ENCODE measurements around the gene RAB3B. TPM values are rescaled to one million over a fixed set of nuclear protein-coding genes. Genes with fewer than 3 reads are reported as not detected.

The RAB3B gene
- total and polyA plus RNA-seq, 9 of the 15 experiments (the other 6 are each of a cell fraction or from before 2014, with no cell fraction given), result 0.07 to 0.47 (median 0.27) TPM

DNA sequence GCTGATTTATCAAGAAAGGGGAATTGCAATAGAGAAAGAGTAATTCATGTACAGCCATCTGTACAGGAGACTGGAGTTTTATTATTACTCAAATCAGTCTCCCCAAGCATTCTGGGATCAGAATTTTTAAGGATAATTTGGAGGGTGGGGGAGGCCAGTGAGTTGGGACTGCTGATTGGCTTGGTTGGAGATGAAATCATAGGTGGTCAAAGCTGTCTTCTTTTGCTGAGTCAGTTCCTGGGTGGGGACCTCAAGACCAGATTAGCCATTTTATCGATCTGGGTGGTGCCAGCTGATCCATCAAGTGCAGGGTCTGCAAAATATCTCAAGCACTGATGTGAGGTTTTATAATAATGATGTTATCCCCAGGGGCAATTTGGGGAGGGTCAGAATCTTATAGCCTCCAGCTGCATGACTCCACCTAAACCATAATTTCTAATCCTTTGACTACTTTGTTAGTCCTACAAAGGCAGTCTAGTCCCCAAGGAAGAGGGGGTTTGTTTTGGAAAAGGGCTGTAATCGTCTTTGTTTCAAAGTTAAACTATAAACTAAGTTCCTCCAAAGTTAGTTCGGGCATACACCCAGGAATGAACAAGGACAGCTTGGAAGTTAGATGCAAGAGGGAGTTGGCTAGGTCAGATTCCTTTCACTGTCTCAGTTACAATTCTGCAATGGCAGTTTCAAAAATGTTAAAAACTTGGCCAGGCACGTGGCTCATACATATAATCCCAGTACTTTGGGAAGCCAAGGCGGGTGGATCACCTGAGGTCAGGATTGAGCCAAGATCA lies 16.9 kb upstream of the RAB3B start:
- ChIA-PET POLR2A (interaction anchor here (1.0 kb wide), 1 partner anchor 14 kb away, joined by 3 read pairs; no protein-coding TSS in a partner anchor), CTCF (ENCODE audit: low intra/inter-chr PET ratio) (no interaction called here)
- Histone ChIP-seq H2AFZ (ENCODE audit: low read depth, low read length) (peak overlapping the region; percentile 64), H3K27me3 (ENCODE audit: control insufficient read depth in 2 of 2, insufficient read depth in 2 of 2, low read length in 2 of 2) (no peaks in the 10 kb centered on the region), H3K36me3 (ENCODE audit: control insufficient read depth, insufficient read depth, low read length) (no peaks in the 10 kb centered on the region), H3K9ac (ENCODE audit: insufficient read depth in 1 of 2, low read depth in 2 of 2, low read length in 2 of 2) (no peak overlapping the region), H3K4me2 (ENCODE audit: insufficient read depth, low read length) (peak overlapping the region; percentile 9; the same call in 1 of the 2 replicates), H3K9me3 (replicated peaks; ENCODE audit: control insufficient read depth, insufficient read depth, low read depth, low read length) (no peaks in the 10 kb centered on the region), H3K4me3 (no peak overlapping the region), H3K9me1 (ENCODE audit: control insufficient read depth, insufficient read depth, low read length) (no peaks in the 10 kb centered on the region), H3K4me1 (replicated peaks in 1 of 2; ENCODE audit: control insufficient read depth in 2 of 2, insufficient read depth in 2 of 2, low read length in 2 of 2) (peaks cover 0 to 12% of the 10 kb centered on the region in 2 experiments; a peak in 4 of 5 replicates), H3K79me2 (ENCODE audit: control insufficient read depth, insufficient read depth, low read length) (no peaks in the 10 kb centered on the region), H3K27ac (ENCODE audit: extremely low read depth, low read depth, low read length) (no peak overlapping the region; the same call in 2 of the 3 replicates), H4K20me1 (replicated peaks; ENCODE audit: control insufficient read depth, insufficient read depth, low read length) (no peaks in the 10 kb centered on the region)
- BruUV-seq (replicated peaks), result no TSS peak
- no peak for FAIRE-seq
- WGBS (ENCODE audit: insufficient coverage, low coverage, missing lambda C conversion rate), result 29% methylated on average over 5 of the region's 5 CpGs
- peak in 1 of 4 experiments; percentile 41 for DNase-seq (ENCODE audit: extremely low read depth in 1 of 4, low spot score in 3 of 4)
- intact Hi-C loops (cut with micrococcal nuclease), result loop anchor here (10.0 kb wide), 2 partner anchors 183 to 213 kb away; no protein-coding TSS in a partner anchor
- peak; percentile 59 for ATAC-seq
- in situ Hi-C loops (cut with MboI), result no loop called here
- TF ChIP-seq ARID1B (IDR thresholded peaks at IDR 0.05) (peak; percentile 53), WHSC1 (IDR thresholded peaks at IDR 0.05; ENCODE audit: low read length) (no peak), STAT5A (IDR thresholded peaks at IDR 0.05; ENCODE audit: borderline replicate concordance, low read length) (no peak), BCL6 (CRISPR knock-in tag; IDR thresholded peaks at IDR 0.05) (no peak), DPF2 (IDR thresholded peaks at IDR 0.05) (peak; percentile 80)
- TF ChIP-seq, protein P1, sequence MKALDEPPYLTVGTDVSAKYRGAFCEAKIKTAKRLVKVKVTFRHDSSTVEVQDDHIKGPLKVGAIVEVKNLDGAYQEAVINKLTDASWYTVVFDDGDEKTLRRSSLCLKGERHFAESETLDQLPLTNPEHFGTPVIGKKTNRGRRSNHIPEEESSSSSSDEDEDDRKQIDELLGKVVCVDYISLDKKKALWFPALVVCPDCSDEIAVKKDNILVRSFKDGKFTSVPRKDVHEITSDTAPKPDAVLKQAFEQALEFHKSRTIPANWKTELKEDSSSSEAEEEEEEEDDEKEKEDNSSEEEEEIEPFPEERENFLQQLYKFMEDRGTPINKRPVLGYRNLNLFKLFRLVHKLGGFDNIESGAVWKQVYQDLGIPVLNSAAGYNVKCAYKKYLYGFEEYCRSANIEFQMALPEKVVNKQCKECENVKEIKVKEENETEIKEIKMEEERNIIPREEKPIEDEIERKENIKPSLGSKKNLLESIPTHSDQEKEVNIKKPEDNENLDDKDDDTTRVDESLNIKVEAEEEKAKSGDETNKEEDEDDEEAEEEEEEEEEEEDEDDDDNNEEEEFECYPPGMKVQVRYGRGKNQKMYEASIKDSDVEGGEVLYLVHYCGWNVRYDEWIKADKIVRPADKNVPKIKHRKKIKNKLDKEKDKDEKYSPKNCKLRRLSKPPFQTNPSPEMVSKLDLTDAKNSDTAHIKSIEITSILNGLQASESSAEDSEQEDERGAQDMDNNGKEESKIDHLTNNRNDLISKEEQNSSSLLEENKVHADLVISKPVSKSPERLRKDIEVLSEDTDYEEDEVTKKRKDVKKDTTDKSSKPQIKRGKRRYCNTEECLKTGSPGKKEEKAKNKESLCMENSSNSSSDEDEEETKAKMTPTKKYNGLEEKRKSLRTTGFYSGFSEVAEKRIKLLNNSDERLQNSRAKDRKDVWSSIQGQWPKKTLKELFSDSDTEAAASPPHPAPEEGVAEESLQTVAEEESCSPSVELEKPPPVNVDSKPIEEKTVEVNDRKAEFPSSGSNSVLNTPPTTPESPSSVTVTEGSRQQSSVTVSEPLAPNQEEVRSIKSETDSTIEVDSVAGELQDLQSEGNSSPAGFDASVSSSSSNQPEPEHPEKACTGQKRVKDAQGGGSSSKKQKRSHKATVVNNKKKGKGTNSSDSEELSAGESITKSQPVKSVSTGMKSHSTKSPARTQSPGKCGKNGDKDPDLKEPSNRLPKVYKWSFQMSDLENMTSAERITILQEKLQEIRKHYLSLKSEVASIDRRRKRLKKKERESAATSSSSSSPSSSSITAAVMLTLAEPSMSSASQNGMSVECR (CRISPR knock-in tag; IDR thresholded peaks at IDR 0.05), result no peak
- TF ChIP-seq, protein P2, sequence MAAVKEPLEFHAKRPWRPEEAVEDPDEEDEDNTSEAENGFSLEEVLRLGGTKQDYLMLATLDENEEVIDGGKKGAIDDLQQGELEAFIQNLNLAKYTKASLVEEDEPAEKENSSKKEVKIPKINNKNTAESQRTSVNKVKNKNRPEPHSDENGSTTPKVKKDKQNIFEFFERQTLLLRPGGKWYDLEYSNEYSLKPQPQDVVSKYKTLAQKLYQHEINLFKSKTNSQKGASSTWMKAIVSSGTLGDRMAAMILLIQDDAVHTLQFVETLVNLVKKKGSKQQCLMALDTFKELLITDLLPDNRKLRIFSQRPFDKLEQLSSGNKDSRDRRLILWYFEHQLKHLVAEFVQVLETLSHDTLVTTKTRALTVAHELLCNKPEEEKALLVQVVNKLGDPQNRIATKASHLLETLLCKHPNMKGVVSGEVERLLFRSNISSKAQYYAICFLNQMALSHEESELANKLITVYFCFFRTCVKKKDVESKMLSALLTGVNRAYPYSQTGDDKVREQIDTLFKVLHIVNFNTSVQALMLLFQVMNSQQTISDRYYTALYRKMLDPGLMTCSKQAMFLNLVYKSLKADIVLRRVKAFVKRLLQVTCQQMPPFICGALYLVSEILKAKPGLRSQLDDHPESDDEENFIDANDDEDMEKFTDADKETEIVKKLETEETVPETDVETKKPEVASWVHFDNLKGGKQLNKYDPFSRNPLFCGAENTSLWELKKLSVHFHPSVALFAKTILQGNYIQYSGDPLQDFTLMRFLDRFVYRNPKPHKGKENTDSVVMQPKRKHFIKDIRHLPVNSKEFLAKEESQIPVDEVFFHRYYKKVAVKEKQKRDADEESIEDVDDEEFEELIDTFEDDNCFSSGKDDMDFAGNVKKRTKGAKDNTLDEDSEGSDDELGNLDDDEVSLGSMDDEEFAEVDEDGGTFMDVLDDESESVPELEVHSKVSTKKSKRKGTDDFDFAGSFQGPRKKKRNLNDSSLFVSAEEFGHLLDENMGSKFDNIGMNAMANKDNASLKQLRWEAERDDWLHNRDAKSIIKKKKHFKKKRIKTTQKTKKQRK (IDR thresholded peaks at IDR 0.05; ENCODE audit: borderline replicate concordance, low read depth, low read length), result no peak
